Activated naive CD4-positive, alpha-beta T cell treated with anti-CD3 and anti-CD28 coated beads, Interleukin-2, amount 50 U/mL, for 24 hours (primary cell): ENCODE measurements around the gene STXBP6.

ENCODE experiments used
- H3K27ac Mint-ChIP-seq: one replicate; pipeline ENCODE4 v1.8.0; 2021; ENCODE audit warnings: mild to moderate bottlenecking, mixed read lengths
- H3K27me3 Mint-ChIP-seq: one replicate; pipeline ENCODE4 v1.8.0; 2021; ENCODE audit warnings: mixed read lengths
- H3K36me3 Mint-ChIP-seq: one replicate; pipeline ENCODE4 v1.8.0; 2021; ENCODE audit warnings: mixed read lengths
- H3K4me1 Mint-ChIP-seq: one replicate; pipeline ENCODE4 v1.8.0; 2021; ENCODE audit warnings: mixed read lengths
- H3K4me3 Mint-ChIP-seq: one replicate; pipeline ENCODE4 v1.8.0; 2021; ENCODE audit warnings: mild to moderate bottlenecking, mixed read lengths
- H3K9me3 Mint-ChIP-seq: one replicate; pipeline ENCODE4 v1.8.0; 2021; ENCODE audit warnings: mixed read lengths

STXBP6 gene

DNA sequence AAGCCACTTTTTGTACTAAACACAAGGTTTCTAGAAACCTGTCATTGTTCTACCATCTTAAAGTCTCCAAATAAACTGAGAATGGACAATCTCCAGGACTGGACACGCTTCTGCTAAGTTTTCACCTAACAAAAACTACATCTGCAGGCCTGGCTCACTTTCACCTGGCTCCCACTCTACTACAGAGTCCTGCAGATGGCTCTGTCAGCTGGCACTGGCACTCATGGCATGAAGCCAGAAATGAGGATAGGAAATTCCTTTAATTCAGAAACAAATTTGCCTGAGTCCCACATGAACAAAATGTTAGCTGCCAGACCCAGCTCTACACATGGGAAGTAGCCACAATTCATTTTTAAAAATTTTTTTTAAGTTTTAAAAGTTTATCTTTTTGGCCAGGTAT lies 42.1 kb downstream of the STXBP6 start:
- peaks cover 7% of the 10 kb centered on the region for H3K27me3 Mint-ChIP-seq
- no peaks in the 10 kb centered on the region for H3K4me1 Mint-ChIP-seq
- no peaks in the 10 kb centered on the region for H3K9me3 Mint-ChIP-seq
- no peak overlapping the region for H3K27ac Mint-ChIP-seq
- no peaks in the 10 kb centered on the region for H3K36me3 Mint-ChIP-seq
- no peak overlapping the region for H3K4me3 Mint-ChIP-seq

DNA sequence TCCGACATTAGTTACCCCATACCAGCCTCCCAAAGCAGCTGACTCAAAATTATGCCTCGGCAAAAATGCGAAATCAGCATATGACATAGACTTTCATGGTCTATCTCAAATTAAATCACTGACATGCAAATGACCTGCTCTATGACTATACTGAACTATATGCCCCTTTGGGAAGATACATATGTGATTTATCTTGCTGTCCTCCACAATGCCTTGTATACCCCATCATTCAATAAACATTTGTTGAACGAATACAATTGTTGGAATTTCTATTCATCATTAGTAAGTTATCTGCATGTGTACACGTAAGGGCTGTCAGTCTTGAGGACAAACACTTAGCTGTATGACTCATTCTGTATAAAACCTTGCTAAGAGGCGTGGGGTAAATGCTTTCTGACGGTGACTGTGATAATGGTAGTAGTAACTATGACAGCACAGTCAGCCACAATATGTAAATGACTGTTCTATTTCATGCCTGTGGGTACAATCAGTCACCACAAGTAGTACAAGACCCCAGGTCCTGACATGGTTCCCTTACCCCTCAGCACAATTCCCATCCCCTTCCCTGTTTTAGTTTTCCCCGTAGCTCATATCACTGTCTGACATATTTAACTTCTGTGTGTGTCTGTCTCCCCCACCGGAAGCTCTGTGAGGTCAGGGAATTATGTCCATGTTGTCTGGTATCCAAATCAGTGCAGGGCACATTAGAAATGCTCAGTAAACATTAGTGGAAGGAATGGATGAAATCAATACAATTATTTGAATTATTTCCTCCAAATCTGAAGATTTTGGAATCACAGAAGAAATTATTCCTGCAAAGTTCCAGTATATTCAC lies 42.8 kb downstream of the STXBP6 start:
- H3K4me3 Mint-ChIP-seq, result no peak overlapping the region
- H3K27ac Mint-ChIP-seq, result no peak overlapping the region
- H3K4me1 Mint-ChIP-seq, result no peaks in the 10 kb centered on the region
- H3K9me3 Mint-ChIP-seq, result no peaks in the 10 kb centered on the region
- peaks cover 7% of the 10 kb centered on the region for H3K27me3 Mint-ChIP-seq
- H3K36me3 Mint-ChIP-seq, result no peaks in the 10 kb centered on the region

DNA sequence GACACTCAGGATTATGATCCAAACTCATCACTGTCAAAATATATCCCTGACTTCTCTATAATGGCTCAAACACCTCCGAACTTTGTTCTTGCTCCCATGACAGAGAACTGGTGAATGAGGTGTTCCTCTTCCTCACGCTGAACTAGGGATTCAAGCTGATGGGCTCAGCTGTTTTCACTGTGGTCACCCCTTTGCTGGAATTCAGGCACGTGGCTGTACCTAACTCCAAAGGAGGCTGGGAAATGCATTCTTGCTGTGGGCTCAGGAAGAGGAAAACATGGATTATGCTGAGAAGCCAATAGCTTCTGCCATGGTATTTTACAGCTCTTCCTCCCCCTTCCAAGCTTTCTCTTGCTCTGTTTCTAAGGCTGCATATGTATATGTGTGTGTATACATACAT lies 43.9 kb downstream of the STXBP6 start:
- Mint-ChIP-seq H3K36me3 (no peaks in the 10 kb centered on the region), H3K9me3 (no peaks in the 10 kb centered on the region), H3K27ac (no peak overlapping the region), H3K4me1 (no peaks in the 10 kb centered on the region), H3K4me3 (no peak overlapping the region), H3K27me3 (peaks cover 4% of the 10 kb centered on the region)

DNA sequence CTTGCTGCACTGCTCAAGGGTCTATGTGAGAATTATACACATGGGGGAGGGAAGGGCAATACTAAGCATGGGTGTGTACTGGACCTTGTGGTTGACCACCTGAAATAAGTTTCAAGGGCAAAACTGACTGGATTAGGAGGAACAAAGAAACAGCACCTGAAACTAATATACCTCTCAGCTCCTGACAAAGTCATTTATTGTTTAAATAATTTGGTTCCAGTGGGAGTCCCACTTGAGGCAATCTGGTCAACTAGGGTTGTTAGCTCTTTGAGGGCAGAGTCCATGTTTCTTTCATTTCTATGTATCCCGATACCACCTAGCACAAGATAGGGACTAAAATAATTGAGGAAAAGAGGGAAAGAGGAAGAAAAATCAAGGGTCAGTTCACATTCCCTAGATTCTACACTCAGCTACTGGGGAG lies 45.5 kb downstream of the STXBP6 start:
- Mint-ChIP-seq H3K4me1 (no peaks in the 10 kb centered on the region), H3K4me3 (no peak overlapping the region), H3K9me3 (no peaks in the 10 kb centered on the region), H3K36me3 (no peaks in the 10 kb centered on the region), H3K27me3 (peaks cover 1% of the 10 kb centered on the region), H3K27ac (no peak overlapping the region)

DNA sequence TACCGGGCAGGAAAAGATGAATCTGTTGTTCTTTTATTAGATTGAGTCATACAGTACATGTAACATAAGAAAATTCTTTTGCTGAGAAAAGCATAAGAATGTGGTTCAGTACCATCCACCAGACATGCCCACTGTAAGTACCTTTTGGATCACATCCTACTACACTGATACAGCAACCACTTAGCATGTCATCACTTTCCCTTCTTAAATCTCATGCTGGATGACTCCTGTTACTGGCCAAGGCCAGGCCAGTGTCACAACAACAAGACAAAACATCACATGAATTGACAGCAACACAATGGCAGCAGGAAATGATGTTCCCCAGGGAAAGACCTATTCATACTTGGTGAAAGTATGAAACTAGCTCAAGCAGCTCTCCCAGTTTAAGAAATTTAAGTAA lies 46.4 kb downstream of the STXBP6 start:
- no peaks in the 10 kb centered on the region for H3K36me3 Mint-ChIP-seq
- H3K27me3 Mint-ChIP-seq, result no peaks in the 10 kb centered on the region
- H3K27ac Mint-ChIP-seq, result no peak overlapping the region
- no peaks in the 10 kb centered on the region for H3K4me1 Mint-ChIP-seq
- no peaks in the 10 kb centered on the region for H3K9me3 Mint-ChIP-seq
- no peak overlapping the region for H3K4me3 Mint-ChIP-seq

DNA sequence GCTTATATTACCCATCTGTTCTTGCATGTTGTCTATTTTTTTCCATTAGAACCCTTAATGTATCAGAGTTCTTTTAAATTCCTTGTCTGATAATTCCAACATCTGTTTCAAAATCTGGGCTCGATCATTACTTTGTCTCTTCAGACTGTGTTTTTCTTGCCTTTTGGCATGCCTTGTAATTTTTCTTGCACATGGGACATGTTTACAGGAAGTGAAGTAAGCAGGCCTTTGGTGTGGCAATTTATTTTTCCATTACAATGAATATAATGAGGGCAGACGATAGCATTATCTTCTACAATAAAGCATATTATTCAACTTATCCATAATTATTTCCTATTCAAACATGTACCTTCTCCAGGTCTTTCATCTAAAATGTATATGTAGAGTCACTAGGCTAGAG lies 48.3 kb downstream of the STXBP6 start:
- H3K36me3 Mint-ChIP-seq, result no peaks in the 10 kb centered on the region
- H3K27me3 Mint-ChIP-seq, result peaks cover 1% of the 10 kb centered on the region
- no peak overlapping the region for H3K27ac Mint-ChIP-seq
- no peak overlapping the region for H3K4me3 Mint-ChIP-seq
- no peaks in the 10 kb centered on the region for H3K4me1 Mint-ChIP-seq
- H3K9me3 Mint-ChIP-seq, result no peaks in the 10 kb centered on the region

DNA sequence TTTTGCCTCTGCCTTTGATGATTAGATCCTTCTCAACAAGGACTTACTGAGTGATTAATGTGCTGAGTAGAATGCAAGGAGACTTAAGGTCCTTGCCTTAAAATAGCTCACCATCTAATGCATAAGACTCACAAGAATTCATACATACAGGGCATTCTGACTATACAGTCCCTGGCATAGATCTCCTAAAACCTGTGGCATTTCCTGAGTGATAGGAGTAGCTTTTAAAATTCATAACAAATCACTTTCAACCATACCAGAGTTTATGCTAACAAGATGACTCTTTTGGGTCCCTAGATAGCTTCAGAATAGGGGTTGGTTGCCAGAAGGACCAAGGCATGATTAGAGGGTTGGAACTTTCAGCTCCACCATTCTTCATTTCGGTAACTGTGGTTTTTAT lies 48.8 kb downstream of the STXBP6 start:
- H3K27me3 Mint-ChIP-seq, result peaks cover 1% of the 10 kb centered on the region
- no peaks in the 10 kb centered on the region for H3K4me1 Mint-ChIP-seq
- H3K36me3 Mint-ChIP-seq, result no peaks in the 10 kb centered on the region
- H3K9me3 Mint-ChIP-seq, result no peaks in the 10 kb centered on the region
- no peak overlapping the region for H3K4me3 Mint-ChIP-seq
- no peak overlapping the region for H3K27ac Mint-ChIP-seq

DNA sequence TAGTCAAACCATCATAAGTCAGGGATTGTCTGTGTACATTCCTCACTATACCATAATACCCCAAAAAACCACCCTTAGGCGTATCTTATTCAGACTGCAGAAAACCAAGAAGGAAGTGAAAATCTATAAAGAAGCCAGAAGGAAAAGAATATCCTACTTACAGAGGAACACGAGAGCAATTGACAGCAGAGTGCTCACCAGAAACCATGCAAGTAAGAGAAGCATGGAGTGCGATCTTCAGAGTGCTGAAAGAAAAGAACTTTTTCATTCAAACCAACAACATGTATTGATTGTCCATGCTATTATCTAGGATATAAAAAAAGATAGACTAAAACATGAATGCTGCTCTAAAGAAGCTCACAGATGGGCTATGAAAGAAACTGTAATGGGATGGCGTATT lies 50.8 kb downstream of the STXBP6 start:
- no peak overlapping the region for H3K4me3 Mint-ChIP-seq
- no peaks in the 10 kb centered on the region for H3K9me3 Mint-ChIP-seq
- H3K27me3 Mint-ChIP-seq, result peaks cover 3% of the 10 kb centered on the region
- H3K27ac Mint-ChIP-seq, result no peak overlapping the region
- H3K4me1 Mint-ChIP-seq, result no peaks in the 10 kb centered on the region
- H3K36me3 Mint-ChIP-seq, result no peaks in the 10 kb centered on the region

DNA sequence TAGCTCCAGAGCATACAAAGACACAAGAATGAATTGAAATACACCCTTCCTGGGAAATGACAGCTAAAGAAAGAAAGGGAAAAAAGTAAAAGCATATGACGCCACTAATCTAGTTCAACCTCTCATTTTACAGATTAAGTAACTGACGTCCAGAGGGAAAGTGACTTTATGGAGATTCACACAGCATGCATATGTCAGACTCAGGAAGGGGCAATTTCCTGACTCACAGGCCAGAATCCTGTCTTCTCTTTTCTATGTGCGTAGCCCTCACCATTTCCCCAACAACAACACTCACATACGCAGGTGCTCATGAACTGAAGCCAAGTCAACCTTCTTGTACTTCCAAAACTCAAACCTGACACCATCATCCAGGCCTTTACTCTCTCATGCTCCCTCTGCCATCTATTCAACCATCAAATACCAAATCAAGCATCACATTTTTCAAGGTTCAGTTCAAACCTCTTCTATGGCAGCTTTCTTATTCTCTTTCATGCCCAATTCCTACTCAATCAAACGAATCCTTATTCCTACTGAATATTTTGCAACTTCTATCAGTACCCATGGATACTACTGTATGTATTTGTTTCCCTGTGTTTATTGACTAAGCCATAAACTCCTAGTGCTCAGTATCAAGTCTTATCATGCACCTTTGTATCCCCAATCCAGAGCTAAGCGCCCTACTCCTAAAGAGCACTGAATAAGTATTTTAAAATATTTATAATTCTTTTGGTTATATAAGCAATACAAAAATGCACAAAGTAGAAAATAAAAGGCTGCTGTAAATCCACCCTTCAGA lies 52.8 kb downstream of the STXBP6 start:
- peaks cover 3% of the 10 kb centered on the region for H3K27me3 Mint-ChIP-seq
- H3K4me3 Mint-ChIP-seq, result no peak overlapping the region
- no peaks in the 10 kb centered on the region for H3K9me3 Mint-ChIP-seq
- H3K4me1 Mint-ChIP-seq, result no peaks in the 10 kb centered on the region
- H3K36me3 Mint-ChIP-seq, result no peaks in the 10 kb centered on the region
- no peak overlapping the region for H3K27ac Mint-ChIP-seq

DNA sequence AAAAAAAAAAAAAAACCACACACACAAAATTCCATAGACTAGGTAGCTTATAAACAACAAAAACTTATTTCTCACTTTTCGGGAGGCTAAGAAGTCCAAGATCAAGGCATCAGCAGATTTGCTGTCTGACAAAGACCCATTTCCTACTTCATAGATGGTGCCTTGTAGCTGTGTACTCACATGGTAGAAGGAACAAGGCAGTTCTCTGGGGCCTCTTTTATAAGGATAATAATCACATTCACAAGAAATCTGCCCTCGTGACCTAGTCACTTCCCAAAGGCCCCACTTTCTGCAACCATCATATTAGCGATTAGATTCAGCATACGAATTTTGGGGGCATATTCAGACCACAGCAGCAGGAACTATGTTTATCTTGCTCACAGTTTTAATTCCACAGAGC lies 54.9 kb downstream of the STXBP6 start:
- H3K9me3 Mint-ChIP-seq, result no peaks in the 10 kb centered on the region
- no peaks in the 10 kb centered on the region for H3K4me1 Mint-ChIP-seq
- H3K4me3 Mint-ChIP-seq, result no peak overlapping the region
- no peak overlapping the region for H3K27ac Mint-ChIP-seq
- H3K36me3 Mint-ChIP-seq, result no peaks in the 10 kb centered on the region
- peaks cover 3% of the 10 kb centered on the region for H3K27me3 Mint-ChIP-seq

DNA sequence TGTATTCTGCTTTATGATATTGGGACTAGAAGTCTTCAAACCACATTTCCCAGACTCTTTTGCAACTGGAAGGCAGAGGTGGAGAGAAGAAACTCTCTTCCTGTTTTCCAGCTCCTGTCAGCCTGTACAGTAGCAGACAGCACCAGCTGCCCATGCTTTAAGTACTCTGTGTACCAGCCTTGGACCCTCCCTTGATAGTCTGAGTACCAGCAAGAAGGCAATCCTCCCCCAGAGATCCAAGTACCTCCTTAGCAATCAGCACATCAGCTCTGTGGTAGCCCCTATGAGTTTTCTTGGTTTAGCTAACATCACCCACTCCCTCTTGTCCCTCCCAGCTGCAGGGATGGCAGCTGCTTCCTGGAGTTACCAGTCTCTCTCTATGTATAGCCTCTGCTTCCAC lies 56.3 kb downstream of the STXBP6 start:
- H3K4me1 Mint-ChIP-seq, result no peaks in the 10 kb centered on the region
- H3K4me3 Mint-ChIP-seq, result no peak overlapping the region
- no peaks in the 10 kb centered on the region for H3K9me3 Mint-ChIP-seq
- no peak overlapping the region for H3K27ac Mint-ChIP-seq
- peaks cover 6% of the 10 kb centered on the region for H3K27me3 Mint-ChIP-seq
- H3K36me3 Mint-ChIP-seq, result no peaks in the 10 kb centered on the region

DNA sequence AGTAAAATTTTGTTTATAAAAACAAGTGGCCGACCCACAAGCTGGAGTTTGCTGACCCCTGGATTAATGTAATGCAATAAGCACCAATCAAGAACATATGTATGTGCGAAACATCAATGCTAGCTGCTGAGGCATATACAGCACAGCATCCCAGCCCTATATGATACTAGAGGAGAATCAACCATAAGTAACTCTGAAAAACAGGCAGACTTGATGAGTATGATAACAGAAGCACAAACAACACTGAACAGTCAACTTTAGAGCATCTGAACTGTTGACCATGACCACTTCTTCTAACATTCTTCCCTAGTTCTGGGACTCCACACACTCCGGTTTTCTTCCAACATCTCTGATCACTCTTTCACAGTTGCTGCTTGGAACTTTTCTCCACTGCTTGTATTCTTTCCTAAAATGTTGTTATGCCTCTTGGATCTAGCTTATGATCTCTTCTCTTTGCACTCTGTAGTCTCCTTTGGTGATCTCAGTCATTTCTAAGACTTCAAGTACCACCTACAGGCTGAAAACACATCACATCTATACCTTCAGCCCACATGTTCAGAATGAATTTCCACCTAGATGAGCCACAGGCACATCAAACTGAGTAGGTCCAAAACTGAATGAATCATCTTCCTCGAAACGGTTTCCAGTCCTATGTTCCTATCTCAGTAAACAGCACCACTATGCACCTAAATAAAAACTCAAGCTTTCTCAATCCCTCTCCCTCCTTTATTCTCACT lies 57.2 kb downstream of the STXBP6 start:
- no peaks in the 10 kb centered on the region for H3K9me3 Mint-ChIP-seq
- H3K4me3 Mint-ChIP-seq, result no peak overlapping the region

DNA sequence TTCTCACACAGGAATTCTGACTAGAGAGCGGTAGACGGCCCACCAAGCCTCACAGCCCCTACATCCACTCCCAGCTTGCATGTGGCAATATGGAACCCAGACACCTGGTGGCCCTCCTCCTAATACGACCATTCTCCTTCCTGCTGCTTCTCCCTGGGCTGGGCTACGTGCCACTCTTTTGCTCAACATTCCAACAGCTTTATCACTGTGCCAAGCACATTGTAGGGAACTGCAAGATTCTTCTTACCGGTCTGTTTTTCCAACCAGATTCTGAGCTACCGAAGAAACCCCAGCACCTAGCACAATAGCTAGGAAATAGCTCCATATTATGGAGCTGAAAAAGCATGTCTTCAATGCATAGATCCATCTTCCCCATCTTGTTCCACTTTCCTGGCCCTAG lies 58.1 kb downstream of the STXBP6 start:
- Mint-ChIP-seq H3K4me1 (no peaks in the 10 kb centered on the region), H3K36me3 (no peaks in the 10 kb centered on the region), H3K4me3 (no peak overlapping the region), H3K9me3 (no peaks in the 10 kb centered on the region), H3K27ac (no peak overlapping the region), H3K27me3 (peaks cover 13% of the 10 kb centered on the region)

More for the DNA sequence above, 57.2 kb downstream of the STXBP6 start:
- Mint-ChIP-seq H3K36me3 (no peaks in the 10 kb centered on the region), H3K27ac (no peak overlapping the region), H3K4me1 (no peaks in the 10 kb centered on the region), H3K27me3 (peaks cover 7% of the 10 kb centered on the region)

DNA sequence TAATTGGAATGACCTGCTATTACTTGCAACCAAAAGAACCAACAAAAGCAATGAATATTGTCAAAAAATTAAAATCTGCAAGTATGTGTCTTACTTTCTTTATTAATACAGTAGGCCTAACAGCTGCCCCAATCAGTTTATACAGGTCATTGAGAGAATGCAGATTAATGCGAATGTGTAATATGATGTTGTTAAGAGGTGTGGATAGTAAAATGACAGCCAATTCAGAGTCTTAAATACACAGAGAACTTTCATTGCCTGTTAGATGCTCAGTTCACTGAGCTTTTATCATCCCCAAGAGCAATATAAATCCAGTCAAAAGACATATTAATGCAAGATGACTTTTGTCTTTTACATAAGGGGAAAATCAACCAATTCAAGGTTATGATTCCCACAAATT lies 58.7 kb downstream of the STXBP6 start:
- Mint-ChIP-seq H3K4me1 (no peaks in the 10 kb centered on the region), H3K9me3 (no peaks in the 10 kb centered on the region), H3K27me3 (peaks cover 13% of the 10 kb centered on the region), H3K27ac (no peak overlapping the region), H3K4me3 (no peak overlapping the region), H3K36me3 (no peaks in the 10 kb centered on the region)

DNA sequence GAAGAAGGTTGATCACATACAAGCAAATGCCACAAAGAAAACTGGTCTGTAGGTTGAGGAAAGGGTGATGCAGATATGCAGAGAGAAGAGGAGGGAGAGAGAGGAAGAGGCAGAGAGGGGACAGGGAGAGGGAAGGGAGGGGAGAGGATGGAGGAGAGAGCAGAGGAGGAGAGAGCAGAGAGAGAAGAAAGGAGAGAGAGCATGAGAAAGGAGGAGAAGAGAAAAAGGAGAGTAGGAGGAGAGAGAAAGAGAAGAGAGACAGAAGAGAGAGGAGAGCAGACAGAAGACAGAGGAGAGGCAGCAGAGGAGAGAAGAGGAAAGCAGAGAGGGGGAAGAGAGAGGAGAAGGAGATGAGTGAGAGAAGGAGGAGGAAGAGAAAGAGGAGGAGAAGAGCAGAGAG lies 59.2 kb downstream of the STXBP6 start:
- Mint-ChIP-seq H3K27me3 (peaks cover 13% of the 10 kb centered on the region), H3K27ac (no peak overlapping the region), H3K4me3 (no peak overlapping the region), H3K36me3 (no peaks in the 10 kb centered on the region), H3K9me3 (no peaks in the 10 kb centered on the region), H3K4me1 (no peaks in the 10 kb centered on the region)

DNA sequence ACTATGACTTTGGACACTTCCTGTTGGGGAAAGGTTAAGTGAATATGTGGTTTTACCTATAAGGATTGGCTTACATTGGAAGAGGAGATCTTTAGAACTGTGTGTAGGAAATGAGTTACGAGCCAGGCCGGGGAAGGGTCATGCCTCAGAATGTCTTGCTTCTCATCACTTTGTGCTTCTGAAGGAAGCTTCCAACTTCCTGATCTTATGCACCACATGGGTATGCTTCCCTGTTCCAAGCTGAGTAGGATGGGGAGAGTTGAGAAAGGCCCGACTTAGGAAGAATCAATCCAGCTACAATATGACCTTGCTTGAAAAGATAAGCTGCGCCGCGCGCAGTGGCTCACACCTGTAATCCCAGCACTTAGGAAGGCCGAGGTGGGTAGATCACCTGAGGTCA lies 59.9 kb downstream of the STXBP6 start:
- Mint-ChIP-seq H3K27ac (no peak overlapping the region), H3K9me3 (no peaks in the 10 kb centered on the region), H3K36me3 (no peaks in the 10 kb centered on the region), H3K4me1 (no peaks in the 10 kb centered on the region), H3K27me3 (peaks cover 14% of the 10 kb centered on the region), H3K4me3 (no peak overlapping the region)
